ENCODE data around the gene CCNG2.

CCNG2 gene

GRCh38 chr4:77209936-77210335 is 52.9 kb downstream of the CCNG2 start:
- no peak for DNase-seq

- DNase-seq, result no peak
These were observed 58.1 kb downstream of the CCNG2 start for GRCh38 chr4:77215107-77215506.

- DNase-seq, result no peak
These were observed 60.5 kb downstream of the CCNG2 start for GRCh38 chr4:77217526-77217925.

- DNase-seq, result no peak
These were observed 62.3 kb downstream of the CCNG2 start for GRCh38 chr4:77219266-77219665.

All from cortex of kidney (tissue), 1 donor.